HG03139 (cell line): Measurements from ENCODE around the gene HLCS.
"Not testable (repeated sequence)": the region's sequence is repeated elsewhere in the genome, so short reads cannot be mapped to it uniquely, and the experiment has no call there.

Experiments
- ATAC-seq: cut with Tn5 transposase; IDR thresholded peaks from one replicate; pipeline ENCODE4 v1.9.1; 2021; ENCODE audit not compliant: unreplicated experiment

Gene HLCS

DNA sequence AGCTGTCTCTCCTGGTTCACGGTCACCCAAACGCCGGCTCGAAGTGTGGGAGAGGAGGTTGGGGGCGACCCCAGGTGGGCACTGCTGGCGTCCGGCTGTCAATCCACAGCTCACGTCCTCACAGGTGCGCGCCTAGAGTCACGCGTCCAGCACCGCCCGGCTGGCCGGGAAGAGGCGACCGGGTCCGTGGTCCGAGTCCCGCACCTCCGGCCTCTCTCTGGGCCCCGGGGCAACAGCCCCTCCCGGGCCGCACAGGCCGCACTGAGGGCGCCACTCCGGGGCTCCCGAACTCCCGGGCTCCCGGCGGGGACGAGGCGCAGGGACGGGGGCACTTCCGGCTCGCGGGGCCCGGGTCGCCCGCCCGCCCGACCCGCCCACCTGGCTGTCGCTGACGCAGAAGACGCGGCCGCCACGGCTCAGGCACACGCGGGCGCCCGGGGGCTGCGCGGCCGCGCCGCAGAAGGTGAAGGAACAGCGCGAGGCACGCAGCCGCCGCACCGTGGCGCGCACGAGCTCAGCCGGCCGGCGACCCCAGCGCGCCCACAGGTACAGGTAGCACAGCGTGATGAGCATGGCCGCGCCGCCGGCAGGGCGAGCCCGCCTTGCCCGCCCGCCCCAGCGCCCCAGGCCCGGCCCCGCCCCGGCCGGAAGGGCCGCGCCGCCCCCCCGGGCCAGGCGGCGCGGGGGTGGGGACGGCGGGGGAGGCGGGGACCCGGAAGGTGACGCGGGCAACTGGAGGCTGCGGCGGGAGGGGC is at the start of gene HLCS:
Gene HLCS, minus strand, starts transcription at position 604 of the 755 bp plus-strand sequence. Its CDS starts 31 bp downstream, at position 573.
- peak; percentile 76 for ATAC-seq

GRCh38 chr21:37009740-37010341 is 43.4 kb upstream of the HLCS start:
- peak; percentile 97 for ATAC-seq

- no peak for ATAC-seq
Observed at GRCh38 chr21:37008724-37009123, 42.3 kb upstream of the HLCS start.

DNA sequence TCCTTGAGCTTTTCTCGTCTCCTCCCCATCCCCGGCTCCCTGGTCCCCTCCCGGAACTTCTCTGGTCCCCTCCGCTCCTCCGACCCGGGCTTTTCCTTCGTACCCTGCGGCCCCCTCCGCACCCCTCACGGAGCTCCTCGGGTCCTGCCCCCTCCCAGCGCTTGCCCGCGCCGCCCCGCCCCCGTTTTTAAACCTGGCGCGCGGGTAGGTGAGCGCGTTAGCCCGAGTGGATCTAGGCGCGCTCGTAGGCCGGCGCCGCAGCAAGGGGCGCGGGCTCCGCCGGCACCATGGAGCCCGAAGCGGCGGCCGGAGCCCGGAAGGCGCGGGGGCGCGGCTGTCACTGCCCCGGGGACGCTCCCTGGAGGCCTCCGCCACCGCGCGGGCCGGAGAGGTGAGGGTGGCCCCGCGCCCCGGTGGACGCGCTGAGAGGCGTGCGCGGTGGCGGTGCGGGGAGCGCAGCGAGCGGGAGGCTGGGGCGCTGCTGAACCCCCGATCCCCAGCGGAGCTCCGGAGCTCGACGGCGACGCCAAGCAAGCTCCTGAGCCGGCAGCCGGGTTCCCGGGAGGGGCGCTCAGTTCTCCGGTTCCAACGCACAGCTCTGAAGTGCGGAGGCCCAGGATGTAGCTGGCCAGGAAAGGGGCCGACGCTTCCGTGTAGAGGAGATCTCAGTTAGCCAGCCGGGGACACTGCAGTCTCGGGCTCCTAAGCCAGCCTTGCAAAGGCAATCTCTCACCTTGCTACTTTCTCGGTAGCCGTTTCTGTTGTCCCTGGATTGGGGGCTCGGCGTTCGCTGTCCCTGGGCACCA is 40.2 kb upstream of the HLCS start, which contains the start of gene RIPPLY3:
Gene RIPPLY3, plus strand, starts transcription at position 217 of the 806 bp plus-strand sequence. Its CDS starts 71 bp downstream, at position 288.
- ATAC-seq: no peak

DNA sequence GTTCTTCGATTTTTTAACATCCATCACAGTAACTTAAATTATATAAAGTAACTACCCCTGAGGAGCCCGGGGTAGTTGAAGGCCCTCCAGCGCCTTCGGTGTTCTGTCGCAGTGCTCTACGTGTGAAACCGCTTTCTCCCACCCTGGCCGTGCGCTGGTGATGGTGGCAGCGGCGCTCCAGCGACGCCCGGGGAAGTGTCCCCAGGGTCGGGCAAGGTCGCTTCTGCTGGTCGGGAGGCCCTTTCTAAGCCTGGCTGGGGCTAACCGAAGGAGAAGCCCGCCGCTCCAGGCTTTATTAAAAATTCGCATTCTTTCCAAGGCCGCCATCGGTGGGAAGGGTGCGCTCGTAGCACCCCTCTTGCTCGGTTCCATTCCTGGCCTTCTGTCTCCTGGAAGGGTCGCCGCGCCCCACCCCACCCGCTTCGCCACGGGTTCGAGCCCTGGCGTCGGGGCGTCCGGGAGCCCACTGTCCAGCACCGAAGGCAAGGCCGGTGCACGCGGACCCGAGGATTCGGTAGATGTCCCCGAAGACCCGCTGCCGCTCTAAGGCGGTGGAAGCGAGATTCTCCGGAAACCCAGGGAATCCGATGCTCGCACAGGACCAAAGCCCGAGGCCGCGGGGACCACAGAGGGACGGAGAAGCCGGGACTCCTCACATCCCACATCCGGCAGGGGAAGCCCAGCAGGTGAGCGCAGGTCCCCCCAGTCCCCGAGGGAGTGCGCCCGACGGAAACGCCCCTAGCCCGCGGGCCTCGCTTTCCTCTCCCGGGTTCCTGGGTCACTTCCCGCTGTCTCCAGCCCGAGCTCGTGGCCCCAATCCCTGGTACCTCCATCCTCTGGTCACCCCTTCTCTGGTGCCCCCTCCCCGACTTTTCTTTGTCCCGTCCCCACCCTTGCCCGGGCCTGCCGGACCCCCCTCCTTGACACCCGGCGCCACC is 39.3 kb upstream of the HLCS start:
- no peak for ATAC-seq

- not testable (repeated sequence) for ATAC-seq
Observed at GRCh38 chr21:37003917-37004316, 37.4 kb upstream of the HLCS start.

GRCh38 chr21:37002851-37003250 is 36.4 kb upstream of the HLCS start:
- not testable (repeated sequence) for ATAC-seq

GRCh38 chr21:37001441-37001840 is 35.0 kb upstream of the HLCS start:
- no peak for ATAC-seq

- ATAC-seq: no peak
Observed at GRCh38 chr21:37000381-37000780, 33.9 kb upstream of the HLCS start.

- ATAC-seq: no peak
Observed at GRCh38 chr21:36999131-36999898, 32.8 kb upstream of the HLCS start.

GRCh38 chr21:36995285-36995684 is 28.8 kb upstream of the HLCS start:
- not testable (repeated sequence) for ATAC-seq

DNA sequence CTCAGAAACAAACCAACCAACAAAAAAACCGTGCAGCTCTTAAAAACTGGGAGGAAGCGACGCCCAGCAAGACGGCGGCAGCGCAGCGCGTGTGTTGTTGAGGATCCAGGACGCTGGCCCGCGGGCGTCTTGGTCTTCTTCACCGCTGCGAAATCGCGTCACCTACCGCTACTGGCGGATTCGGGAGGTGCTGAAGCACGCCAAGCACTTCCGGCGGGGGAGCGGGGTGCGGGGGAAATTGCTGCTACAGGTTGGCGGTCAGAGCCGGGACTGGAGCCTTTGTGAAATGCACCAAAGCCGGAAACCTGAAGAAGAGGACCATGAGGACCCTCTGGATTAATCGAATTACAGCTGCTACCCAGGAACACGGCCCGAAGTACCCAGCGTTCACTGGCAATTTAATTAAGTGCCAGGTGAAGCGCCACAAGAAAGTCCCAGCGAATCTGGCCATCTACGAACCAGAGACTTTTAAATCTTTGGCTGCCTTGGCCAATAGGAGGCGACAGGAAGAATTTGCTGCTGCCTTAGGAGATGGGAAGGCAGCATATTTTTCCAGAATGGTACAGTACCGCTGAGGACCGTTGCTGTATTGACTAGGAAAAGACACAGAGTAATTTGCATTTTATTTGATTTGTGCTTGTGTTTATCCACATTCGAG is 28.2 kb upstream of the HLCS start:
- ATAC-seq: no peak

DNA sequence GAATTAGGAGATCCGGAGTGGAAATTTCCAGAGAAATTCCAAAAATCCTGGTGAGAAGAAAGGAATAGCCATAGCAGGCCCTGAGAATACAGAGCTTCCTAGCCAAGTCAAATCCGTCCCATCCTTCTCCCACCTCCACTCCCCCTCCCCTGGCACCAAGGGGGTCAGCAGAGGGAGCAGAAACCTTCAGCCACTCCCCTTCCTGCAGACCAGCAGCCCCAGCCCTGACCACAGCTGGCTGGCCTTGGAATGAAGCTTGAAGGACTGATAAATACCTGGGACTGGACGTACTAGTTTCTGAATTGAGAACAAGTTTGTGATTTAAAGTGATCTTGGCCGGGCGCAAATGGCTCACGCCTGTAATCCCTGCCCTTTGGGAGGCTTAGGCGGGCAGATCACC is 26.2 kb upstream of the HLCS start:
- ATAC-seq: no peak

DNA sequence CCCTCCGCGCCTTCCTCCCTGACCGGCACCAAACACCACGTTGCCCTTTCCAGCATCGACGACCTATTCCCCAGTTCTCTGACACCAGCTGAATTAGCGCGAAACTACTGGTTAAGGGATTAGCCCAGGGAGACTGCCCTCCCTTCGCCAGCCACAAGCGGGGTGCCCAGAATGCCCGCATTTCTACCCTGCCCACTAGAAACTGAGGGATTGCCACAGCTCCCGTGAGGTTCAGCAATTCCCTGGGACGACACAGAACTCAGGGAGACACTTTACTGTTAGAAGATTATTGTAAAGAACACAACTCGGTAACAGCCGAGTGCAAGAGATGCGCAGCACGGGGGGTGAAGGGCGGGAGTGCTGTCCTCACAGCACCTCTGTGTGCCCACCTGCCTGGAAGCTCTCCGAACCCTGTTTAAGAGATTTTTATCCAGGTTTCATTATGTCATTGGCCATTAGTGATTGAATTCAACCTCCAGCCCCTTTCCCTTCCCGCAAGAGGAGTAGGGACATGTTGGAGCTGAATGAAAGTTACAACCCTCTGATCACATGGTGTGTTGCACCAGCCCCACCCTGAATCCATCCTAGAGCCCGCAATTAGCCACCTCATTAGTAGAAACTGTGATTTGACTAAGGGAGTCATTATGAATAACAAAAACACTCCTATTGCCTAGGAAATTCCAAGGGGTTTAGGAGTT is 24.2 kb upstream of the HLCS start:
- no peak for ATAC-seq

- peak; percentile 86 for ATAC-seq
Observed at GRCh38 chr21:36989699-36990507, 23.4 kb upstream of the HLCS start.

DNA sequence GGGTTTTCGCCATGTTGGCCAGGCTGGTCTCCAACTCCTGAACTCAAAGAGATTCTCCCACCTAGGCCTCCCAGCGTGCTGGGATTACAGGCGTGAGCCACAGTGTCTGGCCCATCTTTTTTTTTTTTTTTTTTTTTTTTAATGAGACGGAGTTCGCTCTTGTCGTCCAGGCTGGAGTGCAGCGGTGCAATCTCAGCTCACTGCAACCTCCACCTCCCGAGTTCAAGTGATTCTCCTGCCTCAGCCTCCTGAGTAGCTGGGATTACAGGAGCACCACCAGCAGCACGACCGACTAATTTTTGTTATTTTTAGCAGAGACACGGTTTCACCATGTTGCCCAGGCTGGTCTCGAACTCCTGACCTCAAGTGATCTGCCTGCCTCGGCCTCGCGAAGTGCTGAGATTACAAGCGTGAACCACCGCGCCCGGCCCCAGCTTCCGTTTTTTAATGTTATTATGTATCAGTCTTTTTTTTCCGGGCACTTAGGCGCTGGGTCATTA is 22.8 kb upstream of the HLCS start:
- ATAC-seq: not testable (repeated sequence)

GRCh38 chr21:36988536-36988935 is 22.1 kb upstream of the HLCS start:
- ATAC-seq: no peak

GRCh38 chr21:36987845-36988244 is 21.4 kb upstream of the HLCS start:
- ATAC-seq: no peak
